Esophagus squamous epithelium (tissue), 5 donors: ENCODE data around the gene AHNAK. TPM values are rescaled to one million over a fixed set of nuclear protein-coding genes. Genes with fewer than 3 reads are reported as not detected.

Experiments
- DNase-seq: peaks from one replicate; lab custom pipeline; 2025; lab: John Stamatoyannopoulos, UW
- H3K27ac ChIP-seq, 4 donors: fragments of 200-600 bp; sonication (generic); one replicate each; pipeline ENCODE4 v1.5.1; 2016 to 2019; ENCODE audit warnings: mild to moderate bottlenecking in 1 of 4
- H3K27me3 ChIP-seq, 4 donors: fragments of 200-600 bp; sonication (generic); 1 replicate in 3 of 4; 2 replicates in 1 of 4; pipeline versions ENCODE4 v1.5.1 to v1.6.0; 2017 to 2021; ENCODE audit warnings: antibody characterized with exemption in 1 of 4
- H3K36me3 ChIP-seq, 3 donors: fragments of 200-600 bp; sonication (generic); one replicate each; pipeline ENCODE4 v1.5.1; 2016 to 2019
- H3K4me1 ChIP-seq, 3 donors: fragments of 200-600 bp; sonication (generic); one replicate each; pipeline ENCODE4 v1.5.1; 2017 to 2019
- H3K4me3 ChIP-seq, 4 donors: fragments of 200-600 bp; sonication (generic); 1 replicate in 3 of 4; 2 replicates in 1 of 4; pipeline ENCODE4 v1.5.1; 2016 to 2019; ENCODE audit warnings: mild to moderate bottlenecking in 2 of 4, moderate library complexity in 1 of 4
- H3K9me3 ChIP-seq, 3 donors: fragments of 200-600 bp; sonication (generic); one replicate each; pipeline ENCODE4 v1.5.1; 2016 to 2019
- CTCF ChIP-seq, 6 experiments: fragments of 450-650 bp in 4 of 6; fragments of 200-600 bp in 2 of 6; sonication (generic) in 2 of 6; IDR thresholded peaks; one replicate each; pipeline ENCODE4 v1.5.1; 2016 to 2019; ENCODE audit warnings: antibody characterized with exemption in 6 of 6, mild to moderate bottlenecking in 4 of 6, moderate library complexity in 4 of 6
- POLR2A ChIP-seq, 4 donors: fragments of 450-650 bp; IDR thresholded peaks; one replicate each; pipeline ENCODE4 v1.6.1; 2017; ENCODE audit warnings: antibody characterized with exemption in 4 of 4, mild to moderate bottlenecking in 4 of 4, moderate library complexity in 3 of 4
- WGBS, 2 donors: methylation state at CpG; one replicate each; pipeline ENCODE4 v1.1.5; 2018; 5-methylcytosine and 5-hydroxymethylcytosine counted together
- intact Hi-C: fragments of 100-400 bp; cut with DNase I; formaldehyde crosslinking; loops from one replicate; pipeline ENCODE4 v1.15.0; 2022
- total RNA-seq, 4 donors: library from RNA; depleted of rRNA; stranded (reverse); fragments of >200 nt; gene quantifications; one replicate each; pipeline ENCODE4 v1.1.0, GENCODE V29; 2016
- donor health status: DM: yes; HTN: yes; CAD: no.

The AHNAK gene
- total RNA-seq, 4 donors from 2014 or later: 695 to 1,250 (median 954) TPM

GRCh38 chr11:62443390-62444235 is 103.0 kb downstream of the AHNAK start:
- TF ChIP-seq CTCF (IDR thresholded peaks at IDR 0.05) (no peak), POLR2A (IDR thresholded peaks at IDR 0.05) (no peak)
- Histone ChIP-seq H3K27ac (peak overlapping the region; percentile 59 to 96 (median 86)), H3K4me3 (peak overlapping the region in 3 of 4 donors; percentile 42 to 69 (median 48)), H3K9me3 (no peaks in the 10 kb centered on the region), H3K4me1 (peaks cover 25 to 54% (median 30%) of the 10 kb centered on the region in 3 donors), H3K36me3 (no peaks in the 10 kb centered on the region), H3K27me3 (no peaks in the 10 kb centered on the region)
- no peak for DNase-seq
- intact Hi-C loops: no loop called here
- 64 to 88% methylated on average over 10 to 11 of the region's 17 CpGs for WGBS, 2 donors

GRCh38 chr11:62439785-62440602 is 106.6 kb downstream of the AHNAK start:
- H3K4me3 ChIP-seq: no peak overlapping the region
- DNase-seq: no peak
- 66 to 67% methylated on average over 10 to 23 of the region's 23 CpGs for WGBS, 2 donors

GRCh38 chr11:62438641-62439040 is 108.0 kb downstream of the AHNAK start:
- WGBS, 2 donors: 82 to 83% methylated on average over 4 of the region's 4 CpGs
- no peak overlapping the region for H3K4me3 ChIP-seq
- H3K27ac ChIP-seq: no peak overlapping the region
- H3K4me1 ChIP-seq: peaks cover 3 to 53% (median 5%) of the 10 kb centered on the region in 3 donors
- TF ChIP-seq POLR2A (IDR thresholded peaks at IDR 0.05) (no peak), CTCF (IDR thresholded peaks at IDR 0.05) (no peak)
- intact Hi-C loops: no loop called here
- H3K9me3 ChIP-seq: no peaks in the 10 kb centered on the region
- H3K36me3 ChIP-seq: no peaks in the 10 kb centered on the region
- no peaks in the 10 kb centered on the region for H3K27me3 ChIP-seq
- no peak for DNase-seq

More at GRCh38 chr11:62439785-62440602, 106.6 kb downstream of the AHNAK start:
- H3K4me1 ChIP-seq: peaks cover 15 to 54% (median 17%) of the 10 kb centered on the region in 3 donors
- no peaks in the 10 kb centered on the region for H3K36me3 ChIP-seq
- no peaks in the 10 kb centered on the region for H3K9me3 ChIP-seq
- H3K27me3 ChIP-seq: no peaks in the 10 kb centered on the region
- intact Hi-C loops: no loop called here
- H3K27ac ChIP-seq: peak overlapping the region; percentile 54 to 86 (median 75)
- TF ChIP-seq POLR2A (IDR thresholded peaks at IDR 0.05) (no peak), CTCF (IDR thresholded peaks at IDR 0.05) (no peak)

GRCh38 chr11:62437616-62438015 is 109.0 kb downstream of the AHNAK start:
- intact Hi-C loops: no loop called here
- Histone ChIP-seq H3K4me3 (no peak overlapping the region), H3K4me1 (peaks cover 5 to 58% (median 5%) of the 10 kb centered on the region in 3 donors), H3K27ac (no peak overlapping the region), H3K27me3 (no peaks in the 10 kb centered on the region), H3K9me3 (no peaks in the 10 kb centered on the region), H3K36me3 (no peaks in the 10 kb centered on the region)
- TF ChIP-seq POLR2A (IDR thresholded peaks at IDR 0.05): no peak
- no peak for TF ChIP-seq CTCF (IDR thresholded peaks at IDR 0.05)
- WGBS, 2 donors: 59 to 71% methylated on average over 1 of the region's 1 CpG
- DNase-seq: no peak
